Activated CD4-positive, alpha-beta T cell treated with anti-CD3 and anti-CD28 coated beads for 36 hours (primary cell): ENCODE data around the gene SLC17A1. TPM values are rescaled to one million over a fixed set of nuclear protein-coding genes. Genes with fewer than 3 reads are reported as not detected.
A peak's percentile ranks its signal among the peaks of the same experiment; 100 is the strongest.

ENCODE experiments used
- ATAC-seq: fragments of 200-7000 bp; cut with Tn5 transposase; one replicate; pipeline ENCODE4 v1.10.0; 2021; ENCODE audit warnings: mild to moderate bottlenecking, moderate library complexity
- CTCF ChIA-PET: fragments of 350-600 bp; sonication (Branson Sonifier 250); formaldehyde crosslinking; loops from one replicate; lab custom pipeline; 2021; ENCODE audit warnings: antibody characterized with exemption; lab: Charles Lee
- POLR2A ChIA-PET: fragments of 350-600 bp; sonication (Branson Sonifier 250); formaldehyde crosslinking; loops from one replicate; lab custom pipeline; 2021; ENCODE audit warnings: antibody characterized with exemption, inconsistent platforms; lab: Charles Lee
- DNase-seq: peaks from one replicate; pipeline ENCODE4 v3.0.0-alpha.2; 2020
- H3K27ac Mint-ChIP-seq: one replicate; pipeline ENCODE4 v1.8.0; 2021; ENCODE audit warnings: mixed read lengths
- H3K27me3 Mint-ChIP-seq: one replicate; pipeline ENCODE4 v1.8.0; 2021; ENCODE audit warnings: mixed read lengths
- H3K36me3 Mint-ChIP-seq: one replicate; pipeline ENCODE4 v1.8.0; 2021; ENCODE audit warnings: low read depth, mixed read lengths
- H3K4me1 Mint-ChIP-seq: one replicate; pipeline ENCODE4 v1.8.0; 2021; ENCODE audit warnings: mixed read lengths
- H3K4me3 Mint-ChIP-seq: one replicate; pipeline ENCODE4 v1.8.0; 2021; ENCODE audit warnings: mild to moderate bottlenecking, moderate library complexity, mixed read lengths
- H3K9me3 Mint-ChIP-seq: one replicate; pipeline ENCODE4 v1.8.0; 2021; ENCODE audit warnings: low read depth, mixed read lengths
- intact Hi-C, 2 experiments: fragments of 100-400 bp; cut with DNase I in 1 of 2; cut with micrococcal nuclease in 1 of 2; formaldehyde crosslinking; loops; one replicate each; pipeline versions ENCODE4 v1.14.2 to v1.15.1; 2022 to 2024; cut with DNase I, micrococcal nuclease
- total RNA-seq, 2 experiments: library from RNA; stranded (reverse); gene quantifications; one replicate each; pipeline ENCODE4 v1.2.3, GENCODE V29; 2021

SLC17A1 gene
- total RNA-seq, 2 experiments from 2014 or later: 0.09 TPM; not detected in 1

DNA sequence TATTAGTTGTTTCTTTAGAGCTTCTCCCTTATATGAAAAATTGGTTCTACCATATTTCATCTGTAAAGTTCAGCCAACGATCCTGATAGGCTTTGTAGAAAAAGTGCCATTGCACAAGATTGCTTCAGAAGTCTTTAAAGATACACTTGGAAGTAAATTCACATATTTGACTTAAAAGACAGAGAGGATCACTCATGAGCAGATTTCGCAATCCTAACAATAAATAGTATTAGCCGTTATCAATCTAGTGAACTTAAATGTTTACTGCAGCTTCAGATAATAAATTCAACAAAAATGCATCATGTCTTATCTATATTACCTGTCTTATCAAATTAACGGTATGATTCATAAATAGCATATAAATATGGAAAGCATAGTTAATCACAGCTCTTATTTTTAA, 86.0 kb downstream of the SLC17A1 start:
- CTCF ChIA-PET: interaction anchor here (0.8 to 2.2 kb wide), 2 partner anchors 12 to 26 kb away, joined by 3 to 7 read pairs; no protein-coding TSS in a partner anchor
- H3K36me3 Mint-ChIP-seq: no peaks in the 10 kb centered on the region
- DNase-seq (no peak), ATAC-seq (no peak)
- peaks cover 3% of the 10 kb centered on the region for H3K27me3 Mint-ChIP-seq
- no peaks in the 10 kb centered on the region for H3K4me1 Mint-ChIP-seq
- no peak overlapping the region for H3K4me3 Mint-ChIP-seq
- no peak overlapping the region for H3K27ac Mint-ChIP-seq
- POLR2A ChIA-PET: no interaction called here
- intact Hi-C loops: no loop called here
- H3K9me3 Mint-ChIP-seq: no peaks in the 10 kb centered on the region

GRCh38 chr6:25743868-25744267, 88.0 kb downstream of the SLC17A1 start:
- H3K36me3 Mint-ChIP-seq: no peaks in the 10 kb centered on the region
- DNase-seq: no peak
- H3K9me3 Mint-ChIP-seq: no peaks in the 10 kb centered on the region
- POLR2A ChIA-PET: interaction anchor here (0.7 kb wide), 1 partner anchor 707 kb away, joined by 3 read pairs; no protein-coding TSS in a partner anchor
- no peak overlapping the region for H3K27ac Mint-ChIP-seq
- intact Hi-C loops: no loop called here
- CTCF ChIA-PET: interaction anchor here (1.2 kb wide), 1 partner anchor 11 kb away, joined by 3 read pairs; the partner anchor contains the start of gene SLC17A4
- peaks cover 10% of the 10 kb centered on the region for H3K27me3 Mint-ChIP-seq
- peak; percentile 39 for ATAC-seq
- no peaks in the 10 kb centered on the region for H3K4me1 Mint-ChIP-seq
- H3K4me3 Mint-ChIP-seq: no peak overlapping the region

GRCh38 chr6:25735261-25735660, 96.6 kb downstream of the SLC17A1 start:
- peaks cover 47% of the 10 kb centered on the region for H3K27me3 Mint-ChIP-seq
- intact Hi-C loops: no loop called here

More at GRCh38 chr6:25735261-25735660, 96.6 kb downstream of the SLC17A1 start:
- H3K4me3 Mint-ChIP-seq: no peak overlapping the region
- no peak for DNase-seq
- no peaks in the 10 kb centered on the region for H3K4me1 Mint-ChIP-seq
- H3K9me3 Mint-ChIP-seq: peaks cover 6% of the 10 kb centered on the region
- H3K27ac Mint-ChIP-seq: no peak overlapping the region
- H3K36me3 Mint-ChIP-seq: no peaks in the 10 kb centered on the region
- no peak for ATAC-seq
- ChIA-PET POLR2A (no interaction called here), CTCF (interaction anchor here (0.6 to 2.0 kb wide), 2 partner anchors 15 to 33 kb away, joined by 3 to 5 read pairs; no protein-coding TSS in a partner anchor)

Other genes starting within 250 kb of the SLC17A1 start
- not detected for gene SCGN, start 179.8 kb downstream of the SLC17A1 start, total RNA-seq
- gene SLC17A4, start 77.3 kb downstream of the SLC17A1 start, total RNA-seq: not detected
- gene SLC17A3, start 42.2 kb upstream of the SLC17A1 start, total RNA-seq: under 1 TPM; 0.21 to 0.33 TPM
- gene SLC17A2, start 98.6 kb upstream of the SLC17A1 start, total RNA-seq: under 1 TPM in 1 of 2 experiments, not detected in 1; 0.07 TPM
- gene TRIM38, start 130.8 kb upstream of the SLC17A1 start, total RNA-seq: 10 to 100 TPM; 24.9 TPM